AG08396 (cell line): ENCODE results near the gene ATP11A.
"Not testable (repeated sequence)": the region's sequence is repeated elsewhere in the genome, so short reads cannot be mapped to it uniquely, and the experiment has no call there.

Experiments
- DNase-seq: peaks from one replicate; pipeline ENCODE4 v3.0.0; 2012; ENCODE audit warnings: low spot score, mixed read lengths

The ATP11A gene

DNA sequence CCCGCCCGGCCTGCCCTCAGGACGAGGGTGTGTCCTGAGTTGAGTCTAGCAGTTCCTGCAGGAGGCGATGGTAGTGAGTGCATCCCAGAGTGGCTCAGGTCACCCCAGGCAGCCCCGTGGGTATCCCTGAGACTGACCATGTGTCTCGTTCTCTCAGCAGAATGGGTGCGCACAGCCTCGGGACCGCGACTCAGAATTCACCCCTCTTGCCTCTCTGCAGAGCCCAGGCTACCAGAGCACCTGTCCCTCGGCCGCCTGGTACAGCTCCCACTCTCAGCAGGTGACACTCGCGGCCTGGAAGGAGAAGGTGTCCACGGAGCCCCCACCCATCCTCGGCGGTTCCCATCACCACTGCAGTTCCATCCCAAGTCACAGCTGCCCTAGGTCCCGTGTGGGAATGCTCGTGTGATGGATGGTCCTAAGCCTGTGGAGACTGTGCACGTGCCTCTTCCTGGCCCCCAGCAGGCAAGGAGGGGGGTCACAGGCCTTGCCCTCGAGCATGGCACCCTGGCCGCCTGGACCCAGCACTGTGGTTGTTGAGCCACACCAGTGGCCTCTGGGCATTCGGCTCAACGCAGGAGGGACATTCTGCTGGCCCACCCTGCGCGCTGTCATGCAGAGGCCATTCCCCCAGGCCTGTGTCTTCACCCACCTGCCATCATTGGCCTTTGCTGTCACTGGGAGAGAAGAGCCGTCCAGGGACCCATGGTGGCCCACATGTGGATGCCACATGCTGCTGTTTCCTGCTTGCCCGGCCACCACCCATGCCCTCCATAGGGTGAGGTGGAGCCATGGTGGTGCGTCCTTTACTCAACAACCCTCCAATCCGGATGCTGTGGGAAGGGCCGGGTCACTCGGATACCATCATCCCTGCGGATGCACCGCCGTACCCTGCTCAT, 192.1 kb downstream of the ATP11A start:
- DNase-seq, result no peak

DNA sequence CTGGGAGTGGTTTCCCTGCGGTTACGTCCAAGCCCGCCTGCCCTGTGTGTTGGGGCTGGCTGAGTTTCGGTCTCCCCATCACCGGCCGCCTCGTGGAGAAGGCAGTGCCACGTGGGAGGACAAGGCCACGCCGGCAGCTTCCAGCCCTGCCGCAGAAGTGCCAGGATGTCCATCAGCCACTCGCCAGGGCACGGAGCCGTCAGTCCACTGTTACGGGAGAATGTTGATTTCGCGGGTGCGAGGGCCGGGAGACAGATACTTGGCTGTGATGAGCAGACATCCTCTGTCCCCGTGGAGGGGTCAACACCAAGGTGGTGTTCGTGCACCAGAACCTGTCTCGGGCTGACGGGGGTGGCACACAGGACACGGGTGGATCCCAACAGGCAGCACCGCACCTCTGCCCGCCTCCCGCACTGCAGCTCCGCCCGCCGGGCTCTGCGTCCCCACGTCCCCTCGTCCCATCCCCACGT, 192.8 kb downstream of the ATP11A start:
- no peak for DNase-seq

DNA sequence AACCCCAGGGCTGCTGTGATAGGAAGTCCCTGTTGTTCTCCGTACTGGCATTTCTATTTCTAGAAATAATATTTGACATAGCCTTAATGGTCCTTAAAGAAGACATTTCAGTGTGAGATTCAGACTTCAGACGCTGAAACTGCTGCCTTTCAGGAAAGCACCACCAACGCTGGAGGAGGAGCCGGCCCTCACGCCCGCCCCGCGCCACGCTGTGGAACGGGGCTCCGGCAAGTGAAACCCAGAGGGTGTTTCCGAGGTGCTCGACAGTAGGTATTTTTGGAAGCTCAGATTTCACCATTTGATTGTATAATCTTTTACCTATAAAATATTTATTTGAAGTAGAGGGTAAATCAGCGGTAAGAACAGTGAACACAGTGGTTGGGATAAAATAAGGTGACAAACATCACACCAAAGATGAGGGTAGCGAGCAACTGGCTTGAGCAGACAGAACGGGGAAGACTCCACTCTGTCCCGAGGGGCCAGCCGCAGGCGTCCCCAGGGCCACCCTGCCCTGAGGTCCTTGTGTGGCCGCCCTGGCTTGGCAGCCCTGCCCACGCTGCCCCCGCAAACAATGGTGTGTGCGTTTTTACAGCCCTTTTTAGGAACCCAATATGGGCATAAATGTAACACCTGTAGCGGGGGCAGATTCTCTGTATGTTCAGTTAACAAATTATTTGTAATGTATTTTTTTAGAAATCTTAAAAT, 193.6 kb downstream of the ATP11A start:
- DNase-seq, result no peak

DNA sequence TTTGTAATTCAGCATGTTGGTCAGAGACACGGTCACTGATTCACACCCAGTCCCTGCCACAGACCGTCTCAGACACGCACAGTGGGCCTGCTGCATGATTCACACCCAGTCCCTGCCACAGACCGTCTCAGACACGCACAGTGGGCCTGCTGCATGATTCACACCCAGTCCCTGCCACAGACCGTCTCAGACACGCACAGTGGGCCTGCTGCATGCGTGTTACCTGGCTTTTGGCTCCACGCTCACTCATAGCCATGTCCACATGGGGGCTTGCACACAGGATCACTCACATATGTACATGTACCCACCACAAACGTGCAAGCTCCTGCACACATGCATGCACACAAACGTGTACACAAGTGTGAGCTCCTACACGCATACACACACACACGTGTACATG, 194.9 kb downstream of the ATP11A start:
- not testable (repeated sequence) for DNase-seq

DNA sequence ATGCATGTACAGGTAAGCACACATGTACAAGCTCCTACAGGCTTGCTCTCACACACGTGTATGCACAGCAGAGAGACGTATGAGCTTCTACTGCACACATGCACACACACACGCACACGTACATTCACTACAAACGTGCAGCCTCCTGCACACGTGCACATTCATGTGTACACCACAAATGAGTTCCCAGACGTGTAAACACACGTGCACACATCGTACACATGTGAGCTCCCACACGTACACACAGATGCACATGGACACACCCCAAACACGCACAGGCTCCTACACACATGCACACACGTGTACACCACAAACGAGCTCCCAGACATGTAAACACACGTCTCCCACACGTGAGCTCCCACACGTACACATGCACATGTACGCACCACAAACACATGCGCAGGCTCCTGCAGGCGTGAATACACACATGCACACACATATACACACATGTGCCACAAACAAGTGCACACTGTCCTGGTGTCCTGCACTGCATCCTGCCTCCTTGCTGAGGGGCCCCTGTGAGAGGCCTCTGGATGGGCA, 195.5 kb downstream of the ATP11A start:
- no peak for DNase-seq

DNA sequence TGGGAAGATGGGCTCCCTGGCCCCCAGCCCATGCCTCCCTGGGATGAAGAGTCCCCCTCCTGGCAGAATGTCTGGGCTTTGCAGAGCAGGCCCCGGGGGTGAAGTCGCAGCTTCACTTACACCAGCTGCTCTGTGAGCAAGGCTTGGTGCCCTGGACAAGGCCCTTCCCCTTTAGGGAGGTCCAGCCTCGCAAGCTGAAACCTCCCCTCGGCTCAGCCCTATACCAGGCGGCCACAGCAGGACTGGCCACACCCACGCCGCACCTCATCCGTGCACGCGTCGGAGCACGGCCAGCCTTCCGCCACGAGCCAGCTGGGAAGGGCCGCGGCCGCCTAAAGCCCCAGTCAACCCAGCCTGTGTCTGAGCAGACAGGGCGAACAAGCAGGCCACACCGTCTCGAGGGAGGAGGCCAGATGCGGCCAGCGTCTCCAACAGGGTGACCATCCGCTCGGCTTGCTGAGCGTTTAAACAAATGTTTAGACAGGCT, 196.0 kb downstream of the ATP11A start:
- DNase-seq, result peak; percentile 96

DNA sequence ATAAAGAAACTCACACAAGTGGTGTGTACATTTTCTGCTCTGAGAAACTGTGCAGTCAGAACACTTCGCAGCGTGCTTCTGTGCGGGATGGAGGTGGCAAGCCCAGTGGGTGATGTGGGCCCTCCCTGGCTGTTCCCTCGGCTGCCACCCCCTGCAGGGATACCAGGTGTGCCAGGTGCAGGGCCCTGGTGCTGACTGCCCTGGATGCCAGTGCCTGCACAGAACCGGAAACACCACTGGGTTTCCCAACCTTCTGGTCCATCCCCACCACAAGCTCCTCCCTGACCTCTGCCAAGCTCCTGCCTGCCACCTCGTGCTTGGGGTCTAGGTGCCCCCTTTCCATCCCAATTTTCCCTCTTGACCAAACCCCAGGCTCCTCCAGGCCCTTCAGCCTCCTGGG, 197.3 kb downstream of the ATP11A start:
- DNase-seq, result no peak

DNA sequence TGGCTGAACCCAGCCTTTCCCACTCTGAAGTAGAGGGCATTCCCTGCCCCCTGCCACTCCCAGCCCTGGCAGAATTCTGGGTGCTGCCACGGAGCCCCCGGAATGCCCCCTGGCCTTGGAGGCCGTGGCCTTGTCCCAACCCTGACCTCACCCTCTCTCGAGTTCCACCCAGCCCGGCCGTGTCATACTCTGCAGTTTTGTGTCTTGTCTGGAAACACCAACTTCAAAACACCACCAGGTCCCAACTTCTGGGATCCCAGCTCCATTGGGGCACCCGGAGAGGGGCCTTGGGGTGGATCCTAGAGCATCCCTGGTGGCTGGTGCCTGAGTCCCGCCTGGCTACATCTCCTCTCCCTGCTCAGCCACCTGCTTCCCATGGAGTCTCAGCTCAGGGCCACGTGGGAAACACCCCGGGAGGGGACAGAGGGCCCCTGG, 197.7 kb downstream of the ATP11A start:
- DNase-seq, result no peak

DNA sequence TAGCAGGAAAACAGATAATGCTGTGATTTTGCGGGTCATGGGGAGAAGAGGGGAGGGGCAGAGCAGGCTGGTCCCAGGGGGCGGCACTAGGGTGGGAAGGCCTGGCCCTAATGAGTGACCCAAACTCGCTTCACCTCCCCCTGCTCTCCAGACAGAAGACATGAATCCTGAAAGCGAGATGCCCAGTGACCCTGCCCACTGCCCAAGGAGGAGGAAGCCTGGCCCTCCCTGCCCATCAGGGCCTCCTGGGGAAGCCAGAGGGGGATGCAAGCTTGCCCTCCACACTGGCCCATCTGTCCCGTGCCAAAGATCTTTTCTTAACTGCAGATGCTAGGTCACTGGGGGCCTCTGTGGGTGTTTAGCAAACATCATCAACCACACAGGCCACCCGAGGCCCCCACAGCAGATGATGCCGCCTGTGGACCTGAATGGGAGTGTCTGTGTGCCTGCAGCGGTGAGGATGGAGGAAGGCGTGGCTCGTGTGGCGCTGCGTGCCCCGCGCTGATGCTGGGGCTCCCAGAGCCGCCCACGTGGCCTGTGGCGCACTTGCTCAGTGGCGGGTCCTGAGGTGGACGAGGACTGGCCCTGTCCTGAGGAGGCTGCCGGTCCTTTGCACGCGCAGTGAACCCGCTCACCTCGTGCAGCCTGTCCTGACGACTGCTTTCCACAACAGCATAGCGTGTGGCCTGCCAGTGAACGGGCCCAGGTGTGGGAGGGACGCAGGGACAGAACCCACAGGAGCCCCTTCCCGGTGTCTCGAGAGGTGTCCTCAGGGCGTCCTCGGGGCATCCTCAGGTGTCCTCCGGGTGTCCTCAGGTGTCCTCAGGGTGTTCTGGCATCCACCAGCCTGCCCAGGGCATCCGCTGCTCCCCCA, 198.6 kb downstream of the ATP11A start:
- no peak for DNase-seq

DNA sequence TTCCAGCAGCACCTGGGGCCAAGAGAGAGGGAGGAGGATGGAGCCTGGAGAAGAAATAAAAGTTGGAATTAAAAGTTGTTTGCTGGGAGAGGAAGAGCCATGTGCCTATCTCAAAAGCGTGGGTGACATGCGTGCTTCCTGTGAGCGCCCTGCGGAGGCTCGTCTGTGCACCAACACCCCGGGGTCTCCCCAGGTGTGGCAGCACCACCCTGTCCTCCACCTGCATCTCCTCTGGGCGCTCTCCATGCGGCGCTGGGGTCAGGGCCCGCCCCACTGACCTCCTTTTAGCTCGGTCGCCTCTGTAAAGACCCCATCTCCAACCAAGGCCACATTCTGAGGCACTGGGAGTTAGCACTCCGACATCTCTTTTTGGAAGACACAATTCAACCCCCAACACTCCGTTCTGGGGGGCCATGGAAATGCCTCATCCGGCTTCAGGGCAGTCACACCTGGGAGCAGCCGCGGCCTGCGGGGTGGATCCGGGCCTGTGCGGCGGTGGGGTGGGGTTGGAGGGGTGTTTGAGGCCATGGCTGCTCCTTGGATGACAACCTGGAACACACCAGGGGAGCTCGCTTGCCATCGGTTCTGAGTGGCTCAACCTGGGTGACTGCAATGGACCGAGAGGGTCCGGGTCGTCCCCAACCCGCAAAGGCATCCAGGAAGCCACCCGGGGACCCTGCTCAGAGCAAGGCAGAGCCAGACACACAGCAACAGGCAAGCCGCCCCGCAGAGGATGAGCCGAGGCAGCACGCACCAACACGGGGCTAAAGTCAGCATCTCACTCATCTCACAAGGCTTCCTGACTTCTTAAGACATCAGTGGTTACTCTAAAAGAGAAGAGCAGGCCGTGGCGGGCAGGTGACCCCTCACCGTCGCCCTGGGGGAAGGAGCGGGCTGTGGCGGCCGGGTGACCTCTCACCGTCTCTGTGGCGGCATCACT, 199.8 kb downstream of the ATP11A start:
- no peak for DNase-seq

DNA sequence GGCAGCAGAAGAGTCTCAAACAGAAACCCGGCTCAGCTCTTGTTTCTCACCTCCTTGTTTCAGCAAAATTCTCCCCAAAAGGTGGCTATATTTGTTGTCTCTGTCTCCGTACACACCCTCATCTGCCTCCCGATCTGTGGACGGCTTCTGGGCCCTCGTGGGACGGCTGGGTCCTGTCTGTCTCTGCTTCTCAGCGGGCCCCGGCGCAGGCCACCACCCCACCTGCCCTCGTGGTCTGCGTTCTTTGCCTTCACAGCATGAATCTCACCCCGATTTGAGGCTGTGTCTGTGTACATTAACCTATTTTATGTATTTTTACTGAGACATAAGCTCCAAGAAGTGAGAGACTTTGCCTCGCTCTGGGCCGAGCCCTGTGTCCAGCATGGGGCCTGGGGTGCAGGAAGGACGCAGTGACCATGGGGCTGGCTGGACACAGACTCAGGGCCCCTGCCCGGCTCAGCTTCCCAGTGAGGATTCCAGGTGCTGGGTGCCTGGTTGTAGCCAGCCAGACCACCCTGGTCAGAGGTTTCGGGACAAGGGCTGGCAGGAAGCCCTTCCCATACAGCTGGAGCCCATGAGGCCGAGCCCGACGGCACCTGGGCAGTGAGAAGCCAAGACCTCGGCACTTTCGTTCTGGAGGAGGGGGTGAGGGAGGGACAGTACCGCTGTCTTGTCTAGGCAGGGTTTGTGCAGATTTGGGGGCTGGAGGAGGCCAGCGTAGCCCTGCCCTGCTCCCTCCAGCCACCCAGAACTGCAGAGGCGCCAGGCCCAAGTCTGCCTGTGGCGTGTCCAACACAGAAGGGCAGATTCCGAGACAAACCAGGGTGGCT, 200.7 kb downstream of the ATP11A start:
- no peak for DNase-seq

DNA sequence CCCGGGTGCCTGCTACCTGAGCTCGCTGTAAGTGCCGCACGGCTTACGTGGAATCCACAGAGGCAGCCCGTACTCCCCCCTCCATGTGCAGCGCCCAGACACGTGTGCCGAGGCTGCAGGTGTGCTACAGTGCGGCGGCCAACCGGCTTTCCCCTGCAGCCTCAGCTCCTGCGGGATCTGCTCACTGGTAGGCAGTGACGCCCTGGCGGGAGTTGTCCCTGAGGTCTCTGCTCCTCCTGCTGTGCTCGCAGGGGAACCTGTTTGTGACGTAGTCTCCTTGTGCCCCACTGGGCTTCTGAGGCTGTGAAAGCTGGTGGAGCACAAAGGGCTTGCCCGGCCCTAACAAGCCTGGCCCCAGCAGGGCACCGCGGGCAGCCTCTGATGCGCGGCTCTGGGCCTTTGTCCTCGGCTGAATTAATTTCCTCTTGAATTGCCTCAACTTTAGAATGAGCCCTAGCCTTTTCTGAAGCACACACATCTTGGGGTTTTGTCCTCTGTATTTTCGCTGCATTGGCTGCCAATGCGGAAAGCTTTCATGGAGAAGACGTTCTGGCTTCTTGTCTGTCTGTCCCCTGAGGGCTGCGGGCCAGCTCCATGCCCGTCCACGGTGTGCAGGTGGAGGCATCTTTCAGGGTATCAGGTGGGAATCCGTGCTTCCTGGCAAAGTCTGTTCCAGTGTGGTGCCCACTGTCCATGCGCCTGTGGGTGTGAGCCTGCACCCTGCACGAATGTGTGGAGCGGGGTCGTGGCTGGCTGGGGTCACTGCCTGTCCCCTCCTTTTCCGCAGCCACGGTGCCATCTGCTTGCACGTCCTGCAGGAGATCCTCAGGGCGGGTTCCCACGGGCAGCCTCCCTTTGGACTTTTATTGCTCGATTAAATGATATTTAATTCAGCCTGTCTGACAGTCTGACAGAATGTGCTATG, 201.9 kb downstream of the ATP11A start:
- no peak for DNase-seq

DNA sequence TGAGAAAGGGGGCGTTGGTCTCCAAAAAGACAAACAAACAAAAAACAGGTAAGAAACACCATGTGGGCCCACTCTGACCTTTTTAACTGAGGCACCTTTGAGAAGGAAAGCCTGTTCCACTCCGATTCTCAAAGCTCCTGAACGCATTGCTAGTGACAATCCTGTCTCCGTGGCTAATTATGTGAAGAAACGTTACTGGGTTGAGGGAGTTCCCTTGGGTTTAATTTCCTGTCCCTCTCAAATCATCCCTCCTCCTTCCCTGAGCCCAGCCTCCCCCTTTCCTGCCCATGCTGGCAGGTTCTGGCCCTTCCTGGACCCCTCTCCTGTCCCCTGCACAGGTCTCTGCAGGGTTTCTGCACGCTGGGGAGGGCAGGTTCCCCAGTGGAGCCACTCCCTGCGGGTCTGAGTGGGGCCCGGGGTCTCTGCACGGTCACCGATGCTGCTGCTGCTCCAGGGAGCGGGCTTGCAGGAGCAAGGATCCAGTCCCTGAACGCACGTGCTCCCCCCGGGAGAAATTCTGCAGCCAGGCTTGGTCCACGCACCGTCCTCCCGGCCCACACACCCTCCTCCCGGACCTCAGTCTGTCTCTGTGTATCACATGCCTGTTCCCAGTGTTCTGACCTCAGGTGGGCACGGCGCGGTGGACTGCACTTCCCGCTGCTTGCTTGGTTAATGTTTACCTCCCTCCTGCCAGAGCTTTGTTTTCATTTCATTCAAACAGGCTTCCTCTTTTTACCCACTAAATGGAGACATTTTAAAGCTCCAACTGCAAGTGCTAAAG, 202.8 kb downstream of the ATP11A start:
- DNase-seq, result no peak

DNA sequence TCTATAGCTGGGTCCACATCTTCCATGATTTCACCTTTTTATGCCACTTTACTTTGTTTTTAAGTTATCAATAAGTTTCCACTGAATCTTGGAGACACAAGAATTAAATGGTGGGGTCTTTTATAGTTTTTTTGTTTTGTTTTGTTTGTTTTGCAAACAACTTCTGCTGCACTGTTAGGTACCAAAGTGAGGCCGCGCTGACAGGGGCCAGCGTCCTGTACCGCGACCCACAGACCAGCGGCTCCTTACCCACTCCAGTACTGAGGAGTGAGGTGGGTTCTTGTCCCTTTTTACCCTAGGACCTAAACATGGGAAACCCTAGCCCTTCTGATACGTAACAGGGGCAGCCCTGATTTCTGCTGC, 203.3 kb downstream of the ATP11A start:
- no peak for DNase-seq

DNA sequence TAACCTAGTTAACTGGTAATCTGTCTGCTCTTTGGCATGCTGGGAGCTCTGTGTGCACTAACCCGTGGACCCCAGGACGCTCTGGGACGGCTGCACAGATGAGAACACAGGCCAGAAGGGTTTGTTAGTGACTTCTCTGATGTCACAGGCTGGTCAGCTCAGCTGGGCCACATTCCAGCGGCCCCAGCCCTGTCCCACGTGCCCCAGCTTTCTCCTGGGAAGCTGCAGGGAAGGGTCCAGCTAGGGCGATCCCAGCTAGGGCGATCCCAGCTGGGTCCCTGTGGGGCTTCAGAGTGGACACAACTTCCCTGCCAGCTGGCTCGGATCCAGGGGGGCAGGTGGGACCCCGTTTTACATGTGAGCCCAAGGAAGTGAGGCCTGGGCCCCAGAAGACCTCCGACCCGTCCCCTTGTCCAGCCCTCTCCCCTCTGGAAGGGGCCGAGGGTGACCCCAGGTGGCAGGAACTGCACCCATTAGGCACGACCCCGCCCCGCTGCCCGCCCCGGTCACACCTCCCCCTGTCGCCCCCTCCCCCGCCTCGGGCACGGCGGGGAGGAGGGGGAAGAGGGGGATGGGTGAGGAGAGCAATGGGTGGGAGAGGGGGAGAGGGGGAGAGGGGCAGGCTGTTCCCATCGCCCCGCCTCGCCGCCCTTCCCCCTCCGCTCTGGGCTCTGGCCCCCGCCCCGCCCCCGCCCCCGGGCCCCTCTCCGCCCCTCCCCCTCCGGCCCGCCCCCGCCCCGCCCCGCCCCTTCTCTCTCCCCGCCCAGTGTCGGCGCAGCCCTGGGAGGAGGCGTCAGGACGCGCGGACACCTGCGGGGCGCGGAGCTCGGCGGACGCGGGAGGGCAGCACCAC, 204.0 kb downstream of the ATP11A start:
- peak; percentile 72 for DNase-seq

DNA sequence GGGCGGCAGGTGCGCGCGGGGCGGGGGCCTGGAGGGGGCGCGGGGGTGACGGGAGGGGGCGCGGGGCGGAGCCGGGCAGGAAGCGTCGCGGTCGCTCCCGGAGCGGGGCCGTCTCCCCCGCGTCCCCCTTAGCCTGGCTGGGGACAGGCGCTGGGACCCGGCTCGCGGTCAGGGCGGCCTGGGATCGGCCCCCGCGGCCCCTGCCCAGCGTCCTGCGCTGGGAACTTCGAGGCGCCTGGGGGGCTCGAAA, 204.5 kb downstream of the ATP11A start:
- DNase-seq, result no peak
